PC-3 (cell line): ENCODE data around the gene BID.

ENCODE experiments used
- CTCF ChIP-seq: fragments of 300-600 bp; sonication (generic); conservative IDR thresholded peaks from 2 replicates; pipeline ENCODE4 v1.5.1; 2017; ENCODE audit warnings: antibody characterized with exemption, low read depth, mild to moderate bottlenecking, low read length
- EZH2phosphoT487 ChIP-seq: fragments of 300-600 bp; sonication (generic); IDR thresholded peaks from 2 replicates; pipeline ENCODE4 v1.6.1; 2018; ENCODE audit warnings: mild to moderate bottlenecking, antibody characterized with exemption, low read length, borderline replicate concordance

- TF ChIP-seq CTCF (no peak), EZH2phosphoT487 (no peak)
Measured at GRCh38 chr22:17792299-17792698, 18.0 kb upstream of the BID start.
